CD4-positive, alpha-beta T cell treated with Interleukin-1 beta for 1 hour (primary cell): ENCODE results near the gene VWA8.
"Not testable (repeated sequence)": the region's sequence is repeated elsewhere in the genome, so short reads cannot be mapped to it uniquely, and the experiment has no call there.

Experiments used
- DNase-seq, 2 donors: peaks; one replicate each; pipeline ENCODE4 v3.0.0-alpha.2; 2020 to 2022

The VWA8 gene

GRCh38 chr13:41848435-41849255 lies 112.3 kb downstream of the VWA8 start:
- DNase-seq, result peak in 1 of 2 donors; percentile 2

- DNase-seq, result no peak
These were observed 113.7 kb downstream of the VWA8 start for GRCh38 chr13:41847216-41847615.

- no peak for DNase-seq
These were observed 118.8 kb downstream of the VWA8 start for GRCh38 chr13:41842036-41842620.

- DNase-seq, result no peak
These were observed 123.3 kb downstream of the VWA8 start for GRCh38 chr13:41837629-41838028.

- no peak for DNase-seq
These were observed 125.0 kb downstream of the VWA8 start for GRCh38 chr13:41835871-41836270.

GRCh38 chr13:41834697-41835096 lies 126.2 kb downstream of the VWA8 start:
- not testable (repeated sequence) for DNase-seq

GRCh38 chr13:41833831-41834230 lies 127.1 kb downstream of the VWA8 start:
- DNase-seq, result no peak

GRCh38 chr13:41833201-41833600 lies 127.7 kb downstream of the VWA8 start:
- no peak for DNase-seq

- no peak for DNase-seq
These were observed 133.2 kb downstream of the VWA8 start for GRCh38 chr13:41827507-41828213.

GRCh38 chr13:41825691-41826090 lies 135.2 kb downstream of the VWA8 start:
- DNase-seq, result no peak

GRCh38 chr13:41823476-41823875 lies 137.4 kb downstream of the VWA8 start:
- DNase-seq, result no peak

GRCh38 chr13:41822560-41822959 lies 138.3 kb downstream of the VWA8 start:
- DNase-seq, result no peak

- DNase-seq, result no peak
These were observed 139.7 kb downstream of the VWA8 start for GRCh38 chr13:41821238-41821594.

GRCh38 chr13:41820581-41821237 lies 140.2 kb downstream of the VWA8 start:
- no peak for DNase-seq

GRCh38 chr13:41816057-41816456 lies 144.9 kb downstream of the VWA8 start:
- DNase-seq, result no peak

GRCh38 chr13:41813426-41813825 lies 147.5 kb downstream of the VWA8 start:
- no peak for DNase-seq

- no peak for DNase-seq
These were observed 148.1 kb downstream of the VWA8 start for GRCh38 chr13:41812851-41813250.

- no peak for DNase-seq
These were observed 148.7 kb downstream of the VWA8 start for GRCh38 chr13:41812237-41812636.

- peak in 1 of 2 donors; percentile 39 for DNase-seq
These were observed 149.3 kb downstream of the VWA8 start for GRCh38 chr13:41811588-41812021.

GRCh38 chr13:41809962-41810361 lies 150.9 kb downstream of the VWA8 start:
- DNase-seq, result no peak

GRCh38 chr13:41803445-41803735 lies 157.5 kb downstream of the VWA8 start:
- not testable (repeated sequence) for DNase-seq

- DNase-seq, result no peak
These were observed 158.0 kb downstream of the VWA8 start for GRCh38 chr13:41802684-41803444.
